Measurements from ENCODE around the gene PUS1.

The PUS1 gene

GRCh38 chr12:131933387-131933786 is 4.3 kb downstream of the PUS1 start:
- ATAC-seq = no peak
- TF ChIP-seq TSHZ2 (CRISPR knock-in tag; IDR thresholded peaks at IDR 0.05) (no peak), TOX (CRISPR knock-in tag; IDR thresholded peaks at IDR 0.05; ENCODE audit: borderline replicate concordance) (no peak), ZNF8 (CRISPR knock-in tag; IDR thresholded peaks at IDR 0.05) (no peak), SNAI2 (CRISPR knock-in tag; IDR thresholded peaks at IDR 0.05) (no peak), CREB5 (CRISPR knock-in tag; IDR thresholded peaks at IDR 0.05; ENCODE audit: low read depth) (no peak), ESRRG (CRISPR knock-in tag; IDR thresholded peaks at IDR 0.05) (no peak), ZC3H10 (CRISPR knock-in tag; IDR thresholded peaks at IDR 0.05) (no peak), ISL1 (CRISPR knock-in tag; IDR thresholded peaks at IDR 0.05) (no peak), ZFP3 (CRISPR knock-in tag; IDR thresholded peaks at IDR 0.05) (no peak), CSRNP3 (CRISPR knock-in tag; IDR thresholded peaks at IDR 0.05) (no peak), RARB (CRISPR knock-in tag; IDR thresholded peaks at IDR 0.05) (no peak), TCF4 (CRISPR knock-in tag; IDR thresholded peaks at IDR 0.05; ENCODE audit: borderline replicate concordance) (no peak), POU6F1 (CRISPR knock-in tag; IDR thresholded peaks at IDR 0.05; ENCODE audit: borderline replicate concordance, low read depth) (no peak), CSDC2 (CRISPR knock-in tag; IDR thresholded peaks at IDR 0.05) (no peak), ARNTL (CRISPR knock-in tag; IDR thresholded peaks at IDR 0.05; ENCODE audit: borderline replicate concordance, low read depth) (no peak)

- TF ChIP-seq ZNF70 (CRISPR knock-in tag; IDR thresholded peaks at IDR 0.05) (no peak), CSDC2 (CRISPR knock-in tag; IDR thresholded peaks at IDR 0.05) (no peak), TOX (CRISPR knock-in tag; IDR thresholded peaks at IDR 0.05; ENCODE audit: borderline replicate concordance) (no peak)
- no peak for ATAC-seq
Measured at GRCh38 chr12:131934535-131934934, 5.5 kb downstream of the PUS1 start.

- no peak for ATAC-seq
- TF ChIP-seq SNAI2 (CRISPR knock-in tag; IDR thresholded peaks at IDR 0.05) = no peak
- no peak for TF ChIP-seq ZC3H10 (CRISPR knock-in tag; IDR thresholded peaks at IDR 0.05)
- TF ChIP-seq TSHZ2 (CRISPR knock-in tag; IDR thresholded peaks at IDR 0.05) = no peak
- TF ChIP-seq TOX (CRISPR knock-in tag; IDR thresholded peaks at IDR 0.05; ENCODE audit: borderline replicate concordance) = no peak
- no peak for TF ChIP-seq POU6F1 (CRISPR knock-in tag; IDR thresholded peaks at IDR 0.05; ENCODE audit: borderline replicate concordance, low read depth)
- TF ChIP-seq ISL1 (CRISPR knock-in tag; IDR thresholded peaks at IDR 0.05) = no peak
- TF ChIP-seq CREB5 (CRISPR knock-in tag; IDR thresholded peaks at IDR 0.05; ENCODE audit: low read depth) = no peak
- no peak for TF ChIP-seq BACH2 (CRISPR knock-in tag; IDR thresholded peaks at IDR 0.05; ENCODE audit: borderline replicate concordance)
- TF ChIP-seq GLIS3 (CRISPR knock-in tag; IDR thresholded peaks at IDR 0.05) = no peak
- no peak for TF ChIP-seq CSDC2 (CRISPR knock-in tag; IDR thresholded peaks at IDR 0.05)
- TF ChIP-seq CSRNP3 (CRISPR knock-in tag; IDR thresholded peaks at IDR 0.05) = no peak
- TF ChIP-seq TCF4 (CRISPR knock-in tag; IDR thresholded peaks at IDR 0.05; ENCODE audit: borderline replicate concordance) = no peak
- no peak for TF ChIP-seq PATZ1 (CRISPR knock-in tag; IDR thresholded peaks at IDR 0.05; ENCODE audit: borderline replicate concordance)
- no peak for TF ChIP-seq ZFP3 (CRISPR knock-in tag; IDR thresholded peaks at IDR 0.05)
Measured at GRCh38 chr12:131938082-131938481, 9.0 kb downstream of the PUS1 start.
